GM06990 (cell line): ENCODE measurements around the gene ATM.

ENCODE experiments used
- DNase-seq: peaks from one replicate; pipeline ENCODE4 v3.0.0-alpha.2; 2011; ENCODE audit not compliant: insufficient read length; ENCODE audit errors: extremely low read depth
- H3K27me3 ChIP-seq: replicated peaks from 2 replicates; pipeline ENCODE4 v1.6.0; 2011; ENCODE audit warnings: low read length; ENCODE audit not compliant: control insufficient read depth, insufficient read depth
- H3K36me3 ChIP-seq: 2 replicates; pipeline ENCODE4 v1.5.1; 2011; ENCODE audit warnings: low read length; ENCODE audit not compliant: control insufficient read depth, insufficient read depth
- H3K4me3 ChIP-seq: replicated peaks from 2 replicates; pipeline ENCODE4 v1.5.1; 2011; ENCODE audit warnings: low read depth, mild to moderate bottlenecking, control low read depth, low read length
- TF ChIP-seq, protein P1 (sequence below): IDR thresholded peaks from 2 replicates; pipeline ENCODE4 v1.5.1; 2011; ENCODE audit warnings: low read length, control low read depth, mild to moderate bottlenecking, inconsistent platforms; ENCODE audit not compliant: insufficient read depth, poor library complexity, severe bottlenecking

ATM gene

DNA sequence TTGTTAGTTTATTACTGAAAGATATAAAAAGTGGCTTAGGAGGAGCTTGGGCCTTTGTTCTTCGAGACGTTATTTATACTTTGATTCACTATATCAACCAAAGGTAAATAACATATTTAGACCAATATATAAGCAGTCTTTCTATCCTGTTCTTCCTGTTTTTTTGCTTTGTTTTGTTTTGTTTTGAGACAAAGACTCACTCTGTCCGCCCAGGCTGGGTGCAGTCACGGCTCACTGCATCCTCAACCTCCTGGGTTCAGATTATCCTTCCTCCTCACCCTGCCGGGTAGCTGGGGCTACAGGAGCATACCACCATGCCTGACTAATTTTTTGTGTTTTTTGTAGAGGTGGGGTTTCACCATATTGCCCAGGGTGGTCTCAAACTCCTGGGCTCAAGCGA lies 66.8 kb downstream of the ATM start:
- no peak overlapping the region for H3K4me3 ChIP-seq
- TF ChIP-seq, protein P1, sequence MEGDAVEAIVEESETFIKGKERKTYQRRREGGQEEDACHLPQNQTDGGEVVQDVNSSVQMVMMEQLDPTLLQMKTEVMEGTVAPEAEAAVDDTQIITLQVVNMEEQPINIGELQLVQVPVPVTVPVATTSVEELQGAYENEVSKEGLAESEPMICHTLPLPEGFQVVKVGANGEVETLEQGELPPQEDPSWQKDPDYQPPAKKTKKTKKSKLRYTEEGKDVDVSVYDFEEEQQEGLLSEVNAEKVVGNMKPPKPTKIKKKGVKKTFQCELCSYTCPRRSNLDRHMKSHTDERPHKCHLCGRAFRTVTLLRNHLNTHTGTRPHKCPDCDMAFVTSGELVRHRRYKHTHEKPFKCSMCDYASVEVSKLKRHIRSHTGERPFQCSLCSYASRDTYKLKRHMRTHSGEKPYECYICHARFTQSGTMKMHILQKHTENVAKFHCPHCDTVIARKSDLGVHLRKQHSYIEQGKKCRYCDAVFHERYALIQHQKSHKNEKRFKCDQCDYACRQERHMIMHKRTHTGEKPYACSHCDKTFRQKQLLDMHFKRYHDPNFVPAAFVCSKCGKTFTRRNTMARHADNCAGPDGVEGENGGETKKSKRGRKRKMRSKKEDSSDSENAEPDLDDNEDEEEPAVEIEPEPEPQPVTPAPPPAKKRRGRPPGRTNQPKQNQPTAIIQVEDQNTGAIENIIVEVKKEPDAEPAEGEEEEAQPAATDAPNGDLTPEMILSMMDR: no peak
- peaks cover 5% of the 10 kb centered on the region for H3K36me3 ChIP-seq
- DNase-seq: peak; percentile 24
- H3K27me3 ChIP-seq: no peaks in the 10 kb centered on the region

DNA sequence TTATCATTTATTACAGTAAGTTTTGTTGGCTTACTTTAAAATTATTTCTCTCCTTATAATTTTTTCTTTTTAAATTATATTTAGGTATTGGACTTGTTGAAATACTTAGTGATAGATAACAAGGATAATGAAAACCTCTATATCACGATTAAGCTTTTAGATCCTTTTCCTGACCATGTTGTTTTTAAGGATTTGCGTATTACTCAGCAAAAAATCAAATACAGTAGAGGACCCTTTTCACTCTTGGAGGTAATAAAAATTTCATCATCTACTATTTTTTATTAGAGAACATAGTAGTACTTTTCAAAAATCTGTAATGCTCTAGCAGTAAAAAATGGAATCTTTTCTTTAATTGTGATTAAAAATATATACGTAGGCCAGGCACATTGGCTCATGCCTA lies 70.4 kb downstream of the ATM start:
- Histone ChIP-seq H3K4me3 (no peak overlapping the region), H3K36me3 (peaks cover 3% of the 10 kb centered on the region), H3K27me3 (no peaks in the 10 kb centered on the region)
- TF ChIP-seq, protein P1: no peak
- no peak for DNase-seq

DNA sequence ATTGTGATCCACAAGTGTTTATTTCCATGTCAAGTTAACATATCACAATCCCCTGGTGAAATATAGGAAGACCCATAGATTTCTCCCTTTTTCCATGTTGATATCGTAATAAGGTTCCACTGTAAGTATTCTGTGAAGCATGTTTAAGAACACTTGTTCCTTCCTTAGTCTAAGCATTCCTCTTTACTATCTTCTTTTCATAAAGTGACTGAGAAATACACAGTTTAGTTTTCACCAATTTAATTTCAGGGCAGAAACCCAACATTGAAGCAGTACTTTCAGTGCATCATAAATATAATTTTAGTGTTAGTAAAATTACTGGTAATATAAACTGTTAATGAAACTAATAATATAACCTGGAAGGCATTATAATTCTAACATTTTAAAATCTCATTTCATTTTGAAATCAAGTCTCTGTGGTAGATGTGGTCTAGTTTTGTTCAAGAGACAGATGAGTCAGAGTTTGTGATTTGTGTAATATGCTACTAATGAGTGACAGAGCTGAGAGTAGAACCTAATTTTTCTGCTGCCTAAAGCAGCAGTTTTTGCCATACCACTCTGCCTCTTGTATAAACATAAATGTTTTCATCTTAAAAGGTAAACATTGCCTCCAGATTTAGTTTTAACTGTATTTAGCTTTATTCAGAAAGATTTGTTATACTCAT lies 79.4 kb downstream of the ATM start:
- TF ChIP-seq, protein P1: no peak

DNA sequence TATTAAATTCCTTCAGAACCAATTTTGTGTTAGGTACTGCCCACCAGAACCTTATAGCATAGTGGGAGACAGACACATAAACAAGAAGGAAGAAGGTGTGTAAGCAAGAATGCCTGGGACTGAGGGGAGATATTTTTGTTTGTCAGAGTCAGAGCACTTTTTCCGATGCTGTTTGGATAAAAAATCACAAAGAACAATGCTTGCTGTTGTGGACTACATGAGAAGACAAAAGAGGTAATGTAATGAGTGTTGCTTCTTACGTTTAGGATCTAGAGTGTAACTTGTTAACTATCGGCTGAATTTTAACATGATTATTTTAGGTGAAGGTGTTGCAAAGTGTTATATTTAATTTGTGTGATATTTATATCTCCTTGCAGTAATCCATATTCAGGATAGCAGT lies 84.9 kb downstream of the ATM start:
- no peaks in the 10 kb centered on the region for H3K27me3 ChIP-seq
- no peak for DNase-seq
- H3K36me3 ChIP-seq: no peaks in the 10 kb centered on the region
- TF ChIP-seq, protein P1: no peak
- no peak overlapping the region for H3K4me3 ChIP-seq

More for the DNA sequence above, 79.4 kb downstream of the ATM start:
- DNase-seq: no peak
- Histone ChIP-seq H3K4me3 (no peak overlapping the region), H3K36me3 (no peaks in the 10 kb centered on the region; the same call in none of the 2 replicates), H3K27me3 (no peaks in the 10 kb centered on the region)

DNA sequence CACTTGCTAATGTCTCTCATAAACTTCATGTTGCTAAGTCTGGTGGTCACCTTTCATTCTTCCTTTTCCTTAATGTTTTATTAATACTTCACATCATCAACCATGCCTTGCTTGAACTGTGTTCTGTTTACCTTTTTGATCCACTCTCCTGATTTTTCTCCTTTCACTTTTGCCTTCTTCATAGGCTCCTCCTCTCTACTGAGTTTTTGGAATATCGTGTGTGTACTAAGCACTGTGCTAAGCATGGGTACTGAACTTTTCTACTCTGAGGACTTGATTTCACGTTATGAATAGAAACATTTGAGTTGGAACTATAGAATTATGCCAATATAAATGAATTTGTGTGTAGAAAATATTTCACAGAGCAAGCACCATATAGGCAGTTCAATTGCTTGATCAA lies 90.6 kb downstream of the ATM start:
- Histone ChIP-seq H3K27me3 (no peaks in the 10 kb centered on the region), H3K36me3 (peaks cover 3% of the 10 kb centered on the region), H3K4me3 (no peak overlapping the region)
- no peak for DNase-seq
- TF ChIP-seq, protein P1: no peak

DNA sequence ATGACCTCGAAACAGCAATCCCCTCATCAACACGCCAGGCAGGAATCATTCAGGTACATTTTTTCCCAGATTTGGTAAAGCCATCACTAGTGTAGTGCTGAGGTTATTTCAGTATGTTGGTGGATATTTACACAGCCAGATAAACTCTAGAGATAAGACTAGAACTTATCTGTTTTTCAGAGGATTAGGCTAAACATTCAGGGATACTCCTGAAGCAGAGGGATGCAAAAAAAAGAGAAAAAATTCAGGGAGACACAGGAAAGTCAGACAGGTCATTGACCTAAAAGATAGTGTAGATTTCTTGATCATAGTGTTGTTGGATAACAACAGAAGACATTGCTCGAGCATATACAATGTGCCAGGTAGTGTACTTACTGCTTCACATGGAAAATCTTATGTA lies 93.2 kb downstream of the ATM start:
- DNase-seq: no peak
- Histone ChIP-seq H3K27me3 (no peaks in the 10 kb centered on the region), H3K36me3 (peaks cover 5% of the 10 kb centered on the region), H3K4me3 (no peak overlapping the region)
- TF ChIP-seq, protein P1: no peak
